ENCODE results near the gene TP53RK. TPM values are rescaled to one million over a fixed set of nuclear protein-coding genes. Genes with fewer than 3 reads are reported as not detected.

The TP53RK gene
- total and polyA plus RNA-seq, 2 of the 13 experiments (the other 11 are each of a cell fraction or from before 2014, with no cell fraction given), result 12.9 to 25.5 TPM

GRCh38 chr20:46649650-46649949 is 39.6 kb downstream of the TP53RK start (continued):
- TF ChIP-seq, protein P1, sequence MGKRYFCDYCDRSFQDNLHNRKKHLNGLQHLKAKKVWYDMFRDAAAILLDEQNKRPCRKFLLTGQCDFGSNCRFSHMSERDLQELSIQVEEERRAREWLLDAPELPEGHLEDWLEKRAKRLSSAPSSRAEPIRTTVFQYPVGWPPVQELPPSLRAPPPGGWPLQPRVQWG (CRISPR knock-in tag; IDR thresholded peaks at IDR 0.05; ENCODE audit: borderline replicate concordance, low read depth), result no peak
- 0 out of 2 replicates have a peak, but pooled peaks have one; percentile 3 for TF ChIP-seq BORCS8-MEF2B (CRISPR knock-in tag; IDR thresholded peaks at IDR 0.05)
- no peak for TF ChIP-seq ZNF614 (CRISPR knock-in tag; IDR thresholded peaks at IDR 0.05; ENCODE audit: borderline replicate concordance)
- peak; percentile 14; the same call in 1 of the 2 replicates for TF ChIP-seq ZNF331 (CRISPR knock-in tag; IDR thresholded peaks at IDR 0.05)
- TF ChIP-seq ZBTB4 (CRISPR knock-in tag; IDR thresholded peaks at IDR 0.05; ENCODE audit: borderline replicate concordance), result 0 out of 2 replicates have a peak, but pooled peaks have one; percentile 35
- peak; percentile 49; the same call in 1 of the 2 replicates for TF ChIP-seq ZNF317 (CRISPR knock-in tag; IDR thresholded peaks at IDR 0.05)
- peak; percentile 56 for TF ChIP-seq PRPF4 (IDR thresholded peaks at IDR 0.05; ENCODE audit: low read depth, low read length, poor library complexity, severe bottlenecking)
- TF ChIP-seq ZSCAN31 (CRISPR knock-in tag; IDR thresholded peaks at IDR 0.05; ENCODE audit: low read depth), result 0 out of 2 replicates have a peak, but pooled peaks have one; percentile 20
- TF ChIP-seq ZGPAT (CRISPR knock-in tag; IDR thresholded peaks at IDR 0.05), result peak; percentile 24; the same call in 1 of the 2 replicates
- 0 out of 2 replicates have a peak, but pooled peaks have one; percentile 0 for TF ChIP-seq BCL6 (CRISPR knock-in tag; IDR thresholded peaks at IDR 0.05)
- no peak for TF ChIP-seq SOX6 (IDR thresholded peaks at IDR 0.05)
- TF ChIP-seq SOX6 (CRISPR knock-in tag; IDR thresholded peaks at IDR 0.05), result peak; percentile 45; the same call in 1 of the 2 replicates
- TF ChIP-seq NFATC3 (CRISPR knock-in tag; IDR thresholded peaks at IDR 0.05), result 0 out of 2 replicates have a peak, but pooled peaks have one; percentile 27

All from HepG2 (cell line).